Activated CD4-positive, alpha-beta T cell treated with anti-CD3 and anti-CD28 coated beads, Interleukin-2, amount 50 U/mL, for 16 hours (primary cell): ENCODE measurements around the gene CSHL1.
"Not testable (repeated sequence)": the region's sequence is repeated elsewhere in the genome, so short reads cannot be mapped to it uniquely, and the experiment has no call there.

Experiments used
- DNase-seq: peaks from one replicate; pipeline ENCODE4 v3.0.0-alpha.2; 2020

The CSHL1 gene

GRCh38 chr17:63881935-63882601, 29.0 kb downstream of the CSHL1 start, which contains the start of gene GH2:
Gene GH2, minus strand, starts transcription at chr17:63881944. Its CDS starts 143 bp downstream, at chr17:63881801.
- DNase-seq = peak; percentile 65

- not testable (repeated sequence) for DNase-seq
Measured at GRCh38 chr17:63881337-63881736, 29.7 kb downstream of the CSHL1 start.

- no peak for DNase-seq
Measured at GRCh38 chr17:63880706-63881105, 30.4 kb downstream of the CSHL1 start.

GRCh38 chr17:63878413-63878812, 32.6 kb downstream of the CSHL1 start:
- not testable (repeated sequence) for DNase-seq

GRCh38 chr17:63874693-63875092, 36.4 kb downstream of the CSHL1 start:
- DNase-seq = not testable (repeated sequence)

GRCh38 chr17:63874061-63874626, 36.9 kb downstream of the CSHL1 start:
- DNase-seq = not testable (repeated sequence)

GRCh38 chr17:63873577-63873976, 37.5 kb downstream of the CSHL1 start, which contains the start of gene CSH2:
Gene CSH2, minus strand, starts transcription at chr17:63873677. Its CDS starts 63 bp downstream, at chr17:63873614.
- DNase-seq = not testable (repeated sequence)

- not testable (repeated sequence) for DNase-seq
Measured at GRCh38 chr17:63871646-63872365, 39.3 kb downstream of the CSHL1 start.

- DNase-seq = not testable (repeated sequence)
Measured at GRCh38 chr17:63870292-63870665, 40.8 kb downstream of the CSHL1 start.

- DNase-seq = not testable (repeated sequence)
Measured at GRCh38 chr17:63869491-63870291, 41.4 kb downstream of the CSHL1 start.

- not testable (repeated sequence) for DNase-seq
Measured at GRCh38 chr17:63866625-63867024, 44.4 kb downstream of the CSHL1 start.
